NCI-H526 (cell line): Measurements from ENCODE around the gene XCL2.
"Not testable (repeated sequence)": the region's sequence is repeated elsewhere in the genome, so short reads cannot be mapped to it uniquely, and the experiment has no call there.

ENCODE experiments used
- DNase-seq, 2 experiments: peaks; one replicate each; lab custom pipeline; 2025; lab: John Stamatoyannopoulos, UW

XCL2 gene

DNA sequence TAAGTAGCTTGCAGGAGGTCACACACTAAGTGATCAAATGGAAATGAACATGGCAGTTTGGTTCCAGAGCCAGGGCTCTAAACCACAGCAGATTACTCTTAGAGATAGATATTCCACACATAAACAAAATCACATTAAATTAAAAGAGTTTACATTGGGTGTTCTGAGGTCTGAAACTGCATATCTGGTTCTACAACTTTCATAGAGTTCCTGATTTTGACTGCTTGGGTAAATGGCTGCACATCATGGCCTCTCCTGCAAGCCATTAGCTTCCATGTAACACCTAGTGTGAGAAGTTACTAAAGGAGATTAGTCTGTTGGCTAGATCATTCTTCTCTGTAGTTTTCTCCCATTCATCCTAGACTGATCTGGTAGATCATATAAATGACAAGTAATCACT is 12.8 kb upstream of the XCL2 start:
- no peak for DNase-seq

DNA sequence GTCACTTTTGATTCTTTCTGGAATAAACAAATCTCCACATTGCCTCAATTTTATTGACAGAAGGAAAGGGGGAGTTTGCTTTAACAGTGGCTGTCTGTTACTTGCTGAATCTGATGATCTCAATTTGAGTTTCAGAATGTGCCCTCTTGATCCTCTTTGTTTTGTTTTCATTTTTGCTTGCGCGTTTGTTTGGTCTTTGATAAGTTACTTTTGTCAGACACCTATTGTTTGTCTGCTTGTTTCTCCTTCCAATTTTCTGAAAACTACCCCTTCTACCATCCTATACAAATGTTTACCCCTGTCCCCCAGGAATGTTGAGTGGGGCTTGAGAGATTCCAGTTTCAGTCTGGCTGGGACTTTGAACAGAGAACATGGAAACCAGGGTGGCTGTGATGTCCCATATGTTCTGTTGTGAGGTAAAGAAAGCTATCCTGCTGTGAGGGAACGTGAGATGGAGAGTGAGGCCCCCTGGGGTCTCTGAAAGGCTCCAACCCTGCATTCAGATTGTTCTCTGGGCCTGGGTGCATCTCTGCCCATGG is 11.8 kb upstream of the XCL2 start:
- DNase-seq: no peak

DNA sequence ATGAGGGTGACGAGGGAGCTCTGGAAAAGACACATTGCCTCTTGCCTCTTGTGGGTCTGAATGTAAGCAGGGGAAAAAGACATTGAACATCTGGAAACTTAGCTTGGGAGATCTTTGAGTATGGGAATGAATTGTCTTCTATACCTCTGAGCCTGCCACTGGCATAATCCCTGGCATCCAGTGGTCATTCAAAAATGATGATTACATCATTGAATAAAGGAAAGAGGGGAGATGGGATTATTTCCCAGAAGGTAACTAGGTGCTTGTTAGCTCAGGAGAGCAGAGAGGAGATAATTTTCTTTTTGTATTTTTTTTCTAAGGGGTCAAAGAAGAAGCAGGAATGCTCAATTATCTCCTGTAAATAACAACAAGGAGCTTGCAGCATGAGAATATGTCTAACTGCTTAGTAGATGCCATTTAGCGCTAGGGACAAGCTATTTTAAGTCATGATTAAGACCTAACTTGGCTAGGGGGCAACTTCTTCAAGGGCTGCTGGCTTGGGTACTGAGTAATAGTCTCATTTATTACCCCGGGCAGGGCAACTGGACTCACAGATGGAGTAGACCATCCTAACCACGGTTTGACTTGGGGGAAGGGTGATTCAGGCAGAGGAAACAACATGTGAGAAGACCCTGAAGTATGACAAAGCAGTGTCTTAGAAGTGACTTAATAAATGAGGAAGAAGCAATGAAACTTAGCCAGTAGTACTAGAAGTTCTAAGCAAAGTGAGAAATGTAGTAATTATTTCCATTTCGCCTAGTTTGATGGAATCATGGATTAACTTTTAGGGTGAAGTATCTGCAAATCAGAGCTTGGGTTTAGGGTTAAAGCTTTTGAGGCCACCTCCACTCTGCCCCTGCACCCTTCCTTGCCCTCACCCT is 11.0 kb upstream of the XCL2 start:
- DNase-seq: no peak

DNA sequence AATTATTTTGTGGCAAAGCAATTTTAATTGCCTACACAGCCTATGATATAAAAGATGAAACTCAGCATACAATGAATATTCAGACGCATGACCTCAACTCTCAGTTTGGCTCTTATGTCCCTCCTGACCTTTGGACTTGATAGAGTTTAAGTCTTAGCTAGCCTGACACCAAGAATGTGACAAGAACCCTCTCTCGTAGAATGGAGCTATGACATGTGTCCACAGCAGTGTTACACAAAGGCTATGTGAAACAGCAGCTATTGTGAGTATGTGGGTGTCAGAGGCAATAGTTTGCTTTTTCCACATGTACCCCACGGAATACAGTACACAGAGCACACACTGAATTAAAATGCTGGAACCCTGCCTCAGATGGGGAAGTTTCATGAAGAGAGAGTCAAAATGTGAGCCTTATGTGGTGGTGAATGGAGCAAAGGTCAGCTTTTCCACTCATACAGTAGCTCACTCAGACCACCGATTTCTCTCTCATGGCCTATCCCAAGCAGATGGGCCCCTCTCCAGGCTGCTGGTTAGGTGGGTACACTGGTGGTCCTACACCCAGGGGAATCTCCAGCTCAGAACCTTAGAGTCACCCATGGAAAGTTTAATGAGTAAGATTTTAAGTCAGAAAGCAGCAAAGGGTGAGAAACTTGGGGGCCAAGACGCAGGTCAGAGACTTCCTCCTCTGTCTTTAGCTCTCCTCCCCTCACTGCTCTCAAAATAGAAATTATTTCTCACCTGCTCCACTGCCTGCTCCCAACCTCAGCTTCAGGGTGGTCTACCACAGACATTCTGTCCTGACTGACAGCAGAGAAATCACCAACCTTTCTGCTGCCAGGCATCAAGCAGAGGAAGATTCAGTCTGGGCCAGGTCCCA is 10.1 kb upstream of the XCL2 start:
- no peak for DNase-seq

DNA sequence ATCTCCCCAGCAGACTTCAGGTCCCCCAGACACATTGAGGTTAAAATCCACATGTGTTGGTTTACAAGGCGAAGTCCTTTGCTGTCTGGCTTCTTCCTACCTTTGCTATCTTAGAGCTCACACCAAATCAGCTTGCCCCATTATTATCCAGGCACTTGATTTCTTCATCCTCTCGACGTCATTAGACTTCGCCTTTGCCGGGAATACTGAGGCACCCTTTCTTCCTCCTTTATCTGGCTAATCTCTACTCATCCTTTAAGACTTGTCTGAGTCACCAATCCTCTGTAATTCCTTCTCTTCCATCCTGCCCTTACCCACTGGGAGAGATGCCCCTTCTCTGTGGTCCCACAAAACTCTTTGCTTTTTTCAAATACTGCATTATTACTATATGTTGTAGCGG is 9.2 kb upstream of the XCL2 start:
- DNase-seq: no peak

DNA sequence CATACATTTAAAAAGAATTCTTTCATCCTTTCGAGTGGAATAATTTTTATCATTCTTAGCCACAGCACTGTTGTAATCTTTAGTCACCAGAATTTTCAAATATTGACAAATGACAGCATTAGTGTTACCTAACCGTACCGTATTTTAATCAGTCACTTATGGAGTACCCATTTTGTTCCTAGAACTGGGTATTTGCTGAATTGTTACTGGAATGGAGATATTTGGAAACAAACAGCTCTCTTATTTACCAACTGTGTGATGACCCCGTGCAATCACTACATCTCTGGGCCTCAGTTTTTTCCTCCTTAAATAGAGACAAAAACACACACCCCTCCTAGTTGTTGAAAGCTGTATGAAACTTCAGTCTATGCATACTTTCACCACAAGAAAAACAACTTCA is 7.9 kb upstream of the XCL2 start:
- DNase-seq: no peak

DNA sequence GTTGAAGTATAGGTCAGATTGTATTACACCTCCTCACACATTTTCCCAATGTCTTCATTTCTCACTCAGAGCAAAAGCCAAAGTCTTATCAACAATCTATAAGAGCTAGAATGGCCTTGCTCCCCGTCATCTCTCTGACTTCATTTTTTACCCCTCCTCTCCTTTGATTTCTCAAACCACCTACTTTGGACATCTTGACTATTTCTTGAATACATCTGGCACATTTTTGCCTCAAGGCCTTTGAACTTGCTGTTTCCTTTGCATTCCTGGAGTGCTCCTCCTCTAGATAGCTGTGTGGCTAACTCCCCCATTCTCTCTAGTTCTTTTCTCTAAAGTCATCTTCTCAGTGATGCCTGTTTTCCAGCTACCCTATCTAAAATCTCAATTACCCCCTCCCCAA is 7.2 kb upstream of the XCL2 start:
- no peak for DNase-seq

DNA sequence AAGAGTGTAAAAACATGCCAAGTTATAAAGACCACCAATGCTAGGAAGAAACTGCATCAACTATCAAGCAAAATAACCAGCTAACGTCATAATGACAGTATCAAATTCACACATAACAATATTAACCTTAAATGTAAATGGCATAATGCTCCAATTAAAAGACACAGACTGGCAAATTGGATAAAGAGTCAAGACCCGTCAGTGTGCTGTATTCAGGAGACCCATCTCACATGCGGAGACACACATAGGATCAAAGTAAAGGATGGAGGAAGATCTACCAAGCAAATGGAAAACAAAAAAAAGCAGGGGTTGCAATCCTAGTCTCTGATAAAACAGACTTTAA is 2.7 kb upstream of the XCL2 start:
- DNase-seq: not testable (repeated sequence)

DNA sequence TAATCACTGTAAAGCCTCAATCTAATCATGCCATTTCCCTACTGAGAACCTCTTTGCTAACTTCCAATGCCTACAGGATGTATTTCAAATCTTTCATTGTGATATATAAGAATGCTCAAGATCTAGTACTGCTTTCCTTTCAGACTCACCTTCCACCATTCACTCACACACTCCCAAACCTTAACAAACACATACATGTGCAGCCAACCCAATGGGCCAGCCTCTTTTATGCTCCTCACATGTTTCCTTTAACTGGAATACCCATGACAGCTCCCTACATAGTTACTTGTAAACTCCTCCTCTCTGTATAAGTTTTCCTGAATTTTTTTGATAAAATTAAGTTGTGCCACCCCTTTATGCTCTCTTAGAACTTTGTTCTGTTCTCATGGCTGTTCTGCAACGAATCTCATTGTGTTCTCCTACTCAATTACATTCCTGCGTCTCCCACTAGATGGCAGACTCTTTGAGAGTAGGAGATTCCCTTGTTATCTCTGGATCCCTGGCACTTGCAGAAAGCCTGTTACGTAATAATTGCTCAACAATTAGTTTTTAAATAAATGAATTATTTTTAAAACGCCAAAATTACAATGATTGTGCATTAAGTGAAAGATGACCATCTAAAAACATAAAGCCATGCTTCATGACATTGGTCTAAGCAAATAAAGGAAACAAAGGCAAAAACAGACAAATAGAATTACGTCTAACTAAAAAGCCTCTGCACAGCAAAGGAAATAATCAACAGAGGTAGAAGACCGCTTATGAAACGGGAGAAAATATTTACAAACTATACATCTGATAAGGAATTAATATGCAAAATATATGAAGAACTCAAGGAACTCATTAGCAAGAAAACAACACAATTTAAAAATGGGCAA is 2.1 kb upstream of the XCL2 start:
- DNase-seq: peak in 1 of 2 experiments; percentile 22

DNA sequence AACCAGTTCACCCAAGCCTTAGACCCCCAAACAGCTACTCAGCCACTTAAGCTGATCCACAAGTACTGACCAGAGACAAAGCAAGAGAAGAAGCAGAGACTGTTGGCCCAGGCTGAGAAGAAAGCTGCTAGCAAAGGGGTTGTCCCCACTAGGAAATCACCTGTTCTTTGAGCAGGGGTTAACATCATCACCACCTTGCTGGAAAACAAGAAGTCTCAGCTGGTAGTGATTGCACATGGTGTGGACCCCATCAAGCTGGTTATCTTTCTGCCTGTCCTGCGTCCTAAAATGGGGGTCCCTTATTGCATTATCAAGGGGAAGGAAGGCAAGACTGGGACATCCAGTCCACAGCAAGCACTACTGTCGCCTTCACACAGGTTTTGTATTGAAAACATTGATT is 819 bp downstream of the XCL2 start:
- DNase-seq: not testable (repeated sequence)

DNA sequence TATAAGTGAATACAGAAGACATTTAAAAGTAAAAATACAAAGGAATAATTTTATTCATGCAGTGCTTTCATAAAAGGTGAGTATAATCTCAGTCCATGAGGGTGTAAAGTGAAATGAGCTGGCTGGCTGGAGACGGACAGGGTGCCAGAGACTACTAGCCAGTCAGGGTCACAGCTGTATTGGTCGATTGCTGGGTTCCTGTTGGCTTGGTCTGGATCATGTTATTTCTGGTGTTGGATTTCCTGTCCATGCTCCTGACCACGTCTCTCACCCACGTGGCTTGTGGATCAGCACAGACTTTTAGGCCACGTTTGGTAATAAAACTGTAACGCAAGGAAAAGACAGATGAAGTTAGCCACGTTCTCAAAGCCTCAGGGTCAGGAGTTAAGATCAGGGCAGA is 3.0 kb downstream of the XCL2 start:
- DNase-seq: not testable (repeated sequence)

DNA sequence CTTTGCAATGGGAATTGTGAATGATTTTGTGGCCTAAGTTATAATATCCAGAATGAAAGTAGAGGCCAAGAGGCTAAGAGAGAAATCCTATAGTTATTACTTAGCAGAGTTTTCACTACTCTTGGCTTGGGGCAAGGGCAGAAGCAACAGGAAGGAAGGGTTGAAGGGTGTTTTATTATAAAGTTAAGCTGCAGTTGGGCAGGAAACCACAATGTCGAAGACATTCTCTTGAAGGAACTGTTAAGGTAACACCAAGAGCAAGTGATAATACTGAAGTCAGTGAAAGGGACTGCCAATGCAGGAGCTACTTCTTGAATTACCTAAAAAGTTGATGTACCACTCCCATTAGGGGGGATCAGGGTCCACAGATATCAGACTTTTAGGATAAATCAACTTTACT is 8.3 kb downstream of the XCL2 start:
- no peak for DNase-seq

DNA sequence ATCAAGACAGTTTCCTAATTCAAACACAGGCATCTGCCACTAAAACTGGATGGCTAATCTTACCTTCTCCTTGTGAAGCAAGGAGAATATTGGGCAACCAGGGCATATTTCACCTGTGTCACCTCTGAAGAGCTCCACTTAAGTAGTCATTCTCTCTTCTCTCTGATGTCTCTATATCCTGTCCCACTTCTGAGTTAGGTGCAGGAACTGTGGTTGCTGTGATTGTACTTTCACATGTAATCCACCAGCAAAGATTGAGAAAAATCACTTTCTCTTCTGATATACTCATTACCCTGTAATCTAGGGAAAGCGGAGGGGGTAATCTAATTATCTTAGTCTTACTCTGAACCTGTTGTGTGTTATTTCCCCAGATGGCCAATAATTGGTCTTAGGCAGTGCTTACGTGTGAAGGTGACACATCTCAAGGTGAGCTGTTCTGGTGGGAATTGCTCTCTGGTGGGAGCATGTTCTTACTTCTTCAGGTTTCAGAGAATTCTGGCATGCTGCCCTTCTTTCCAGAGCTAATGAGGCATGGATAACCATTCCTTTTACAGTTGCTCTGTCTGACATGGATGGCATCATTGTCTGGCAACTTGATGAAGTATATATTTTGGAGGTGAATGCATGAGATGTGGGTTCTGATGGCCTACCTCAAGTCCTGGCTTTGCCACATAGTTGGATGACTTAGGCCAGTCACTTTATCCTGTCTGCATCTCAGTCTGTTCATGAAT is 12.0 kb downstream of the XCL2 start:
- DNase-seq: no peak

DNA sequence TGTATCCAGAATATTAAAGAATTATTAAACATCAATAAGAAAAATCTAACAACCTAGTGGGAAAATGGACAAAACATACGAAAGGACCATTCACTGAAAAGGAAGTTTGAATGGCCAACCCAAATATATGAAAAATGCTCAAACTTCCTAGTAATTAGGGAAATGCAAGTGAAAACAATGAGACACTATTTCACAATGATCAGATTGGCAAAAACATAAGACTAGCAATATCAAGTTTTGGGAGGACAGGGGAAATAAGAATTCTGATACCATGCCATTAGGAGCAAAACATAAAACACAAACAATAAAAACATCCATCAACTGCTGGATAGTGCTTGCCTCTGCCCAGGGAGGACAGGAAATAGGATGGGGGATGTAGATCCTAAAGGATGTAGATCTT is 14.3 kb downstream of the XCL2 start:
- DNase-seq: no peak

DNA sequence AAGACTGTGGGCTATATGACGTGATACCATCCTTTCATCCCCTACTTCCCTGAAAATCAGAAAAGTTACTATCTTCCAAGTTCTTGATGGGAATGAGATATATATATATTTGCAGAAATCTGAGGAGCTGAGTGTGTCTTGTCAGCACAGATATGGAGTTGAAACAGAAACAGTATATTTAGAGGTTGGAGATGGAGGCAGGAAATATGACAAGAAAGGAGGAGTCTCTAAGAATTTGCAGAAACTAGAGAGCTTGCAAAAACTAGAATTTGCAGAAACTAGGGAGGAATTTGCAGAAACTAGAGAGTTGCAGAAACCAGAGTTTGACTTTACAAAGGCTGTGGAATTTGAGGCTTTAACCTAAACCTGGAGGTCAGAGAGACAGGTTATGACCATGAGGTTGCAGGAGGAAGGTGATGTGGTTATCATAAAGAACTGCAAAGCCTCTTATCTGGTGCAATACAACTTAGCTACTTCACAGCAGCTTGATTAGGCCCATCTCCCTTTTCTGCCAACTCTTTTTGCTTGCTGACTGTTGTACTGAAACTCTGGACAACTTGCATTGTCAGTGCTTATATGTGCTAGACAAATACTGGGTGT is 22.3 kb downstream of the XCL2 start:
- DNase-seq: no peak

DNA sequence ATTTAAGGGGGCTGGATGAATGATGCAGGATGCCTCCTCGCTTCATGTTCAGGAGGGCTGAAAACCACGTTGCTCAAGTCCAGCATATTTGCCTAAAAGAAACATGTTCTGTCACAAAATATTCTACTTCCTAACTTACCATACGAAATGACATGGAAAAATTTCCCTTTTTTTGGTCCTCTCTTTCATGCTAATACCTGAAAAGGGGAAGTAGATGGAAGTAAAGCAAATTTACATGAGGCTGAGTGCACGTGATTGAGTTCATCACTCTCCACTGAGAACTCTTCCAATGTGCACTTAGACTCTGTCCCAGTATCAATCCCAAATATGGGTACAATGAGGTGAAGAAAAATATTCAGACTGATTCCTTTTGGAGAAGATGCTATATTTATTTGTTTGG is 23.0 kb downstream of the XCL2 start:
- DNase-seq: no peak

DNA sequence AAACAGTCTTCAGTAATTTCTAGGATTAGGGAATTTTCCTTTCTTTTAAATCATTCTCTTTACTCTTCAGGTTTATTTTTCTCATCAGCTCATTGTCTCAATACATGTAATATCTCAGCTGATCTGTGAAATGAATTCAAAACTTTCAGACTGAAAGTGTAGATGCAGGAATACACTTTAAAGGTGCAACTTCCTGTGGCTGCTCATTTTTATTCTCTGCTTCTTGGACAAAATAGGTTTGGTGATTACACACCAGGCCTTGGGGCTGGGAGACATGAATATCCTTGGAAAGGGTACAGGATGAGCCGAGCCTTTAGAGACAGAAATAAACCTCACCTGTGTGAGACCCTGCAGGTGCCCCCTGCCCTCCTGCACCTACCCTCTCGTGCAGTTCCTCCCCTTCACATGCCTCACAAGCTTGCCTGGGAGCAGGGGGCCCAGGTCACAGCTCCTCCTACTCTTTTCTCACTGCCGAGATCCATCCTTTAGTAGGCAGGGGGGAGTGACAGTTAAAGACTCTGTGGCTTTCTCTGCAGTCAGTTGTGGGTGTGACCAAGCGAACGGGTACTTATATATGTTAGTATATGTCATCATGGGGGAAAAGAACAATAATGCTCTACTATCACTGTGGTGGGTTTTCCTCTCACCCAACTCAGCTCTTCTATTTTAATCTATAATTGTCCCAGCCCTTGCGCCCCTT is 23.6 kb downstream of the XCL2 start:
- no peak for DNase-seq

DNA sequence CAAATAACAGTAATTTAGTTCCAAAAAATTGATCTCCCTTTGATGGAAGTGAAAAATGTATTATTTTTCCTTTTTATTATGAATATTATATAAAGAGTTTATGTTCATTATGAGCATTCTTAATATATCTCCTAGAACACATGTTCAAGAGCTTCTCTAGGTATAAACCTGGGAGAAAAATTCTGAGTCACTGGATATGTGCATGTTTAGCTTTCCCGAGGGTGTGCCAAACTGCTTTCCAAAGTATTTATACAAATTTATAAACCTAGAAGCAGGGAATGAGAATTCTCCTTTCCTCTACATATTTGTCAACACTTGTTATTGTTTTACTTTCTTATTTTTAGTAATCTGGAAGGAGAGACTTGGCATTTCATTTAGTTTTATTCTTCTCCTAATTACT is 25.0 kb downstream of the XCL2 start:
- DNase-seq: no peak

DNA sequence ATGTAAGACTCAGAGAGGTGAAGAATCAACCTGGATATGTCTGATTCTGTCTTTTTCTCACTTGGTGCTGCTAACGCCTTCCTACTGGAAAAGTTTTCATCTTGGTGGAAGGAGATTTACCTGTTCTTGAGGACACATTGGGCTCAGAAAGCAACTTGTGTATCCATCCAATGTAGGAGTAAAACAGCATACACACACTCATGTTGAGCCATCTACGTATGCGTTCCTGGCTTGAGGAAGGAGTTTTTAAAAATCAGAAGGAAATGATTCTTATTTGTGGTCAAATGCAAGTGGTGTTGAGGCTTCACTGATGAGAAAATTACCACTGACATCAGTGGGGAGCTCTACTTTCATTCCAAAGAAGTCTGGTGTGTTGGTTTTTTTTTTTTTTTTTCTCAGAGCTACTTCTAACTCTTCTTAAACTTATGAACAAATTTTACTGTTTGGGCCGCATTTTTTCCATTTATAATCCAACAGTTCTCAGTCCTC is 25.6 kb downstream of the XCL2 start:
- no peak for DNase-seq

DNA sequence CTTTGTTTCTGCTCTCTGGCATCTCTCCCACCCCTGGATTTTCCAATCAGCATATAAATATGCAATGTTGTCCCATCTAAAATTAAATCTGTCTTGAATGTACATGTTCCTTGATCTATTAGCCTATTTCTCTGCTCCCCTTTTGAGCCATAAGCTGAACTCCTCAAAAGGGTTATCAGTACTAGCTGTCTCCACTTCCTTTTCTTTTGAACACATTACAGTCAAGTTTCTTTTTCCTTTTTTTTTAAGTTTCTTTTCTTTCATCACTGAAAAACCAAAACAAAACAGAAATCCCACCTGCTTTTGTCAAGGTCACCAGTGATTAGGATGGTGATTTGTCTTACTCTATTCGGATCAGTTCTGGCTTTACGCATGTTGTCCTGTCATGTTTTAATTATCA is 29.3 kb downstream of the XCL2 start:
- no peak for DNase-seq
